ENCODE results near the gene MYBPC2. TPM values are rescaled to one million over a fixed set of nuclear protein-coding genes. Genes with fewer than 3 reads are reported as not detected.

Gene MYBPC2
- total RNA-seq, 2 experiments from 2014 or later: 0.08 TPM; not detected in 1

- CTCF ChIA-PET: no interaction called here
- H3K27me3 Mint-ChIP-seq: peaks cover 25% of the 10 kb centered on the region
- no peak overlapping the region for H3K4me3 ChIP-seq (ENCODE audit: low read length)
Measured at GRCh38 chr19:50453243-50453642, 20.6 kb downstream of the MYBPC2 start.

GRCh38 chr19:50455992-50456391 is 23.3 kb downstream of the MYBPC2 start:
- POLR2A ChIA-PET: no interaction called here
- CTCF ChIA-PET: no interaction called here
- Histone ChIP-seq H3K27ac (ENCODE audit: low read depth in 1 of 2, low read length in 2 of 2) (no peak overlapping the region), H3K9me3 (ENCODE audit: control insufficient read depth in 1 of 2, insufficient read depth in 1 of 2, low read length in 2 of 2) (no peaks in the 10 kb centered on the region), H3K27me3 (ENCODE audit: control insufficient read depth in 1 of 2, insufficient read depth in 2 of 2, low read length in 2 of 2) (peaks cover 7 to 19% of the 10 kb centered on the region in 2 experiments), H3K36me3 (ENCODE audit: insufficient read depth, low read length) (no peaks in the 10 kb centered on the region), H3K4me1 (ENCODE audit: insufficient read depth, low read length) (peaks cover under 1% of the 10 kb centered on the region), H3K4me3 (ENCODE audit: low read length) (no peak overlapping the region)
- H3K4me3 Mint-ChIP-seq: no peak overlapping the region
- H3K27me3 Mint-ChIP-seq: peaks cover 38% of the 10 kb centered on the region
- no peaks in the 10 kb centered on the region for H3K4me1 Mint-ChIP-seq (ENCODE audit: low read depth)
- no peaks in the 10 kb centered on the region for H3K9me3 Mint-ChIP-seq
- TF ChIP-seq CTCF (IDR thresholded peaks at IDR 0.05): no peak
- no peak for DNase-seq
- H3K36me3 Mint-ChIP-seq (ENCODE audit: low read depth): no peaks in the 10 kb centered on the region
- no peak overlapping the region for H3K27ac Mint-ChIP-seq
- no peak for ATAC-seq (ENCODE audit: poor library complexity)
- intact Hi-C loops (cut with DNase I, micrococcal nuclease): no loop called here

More at GRCh38 chr19:50453243-50453642, 20.6 kb downstream of the MYBPC2 start:
- TF ChIP-seq CTCF (IDR thresholded peaks at IDR 0.05): no peak
- no peaks in the 10 kb centered on the region for H3K4me1 Mint-ChIP-seq (ENCODE audit: low read depth)
- Histone ChIP-seq H3K9me3 (ENCODE audit: control insufficient read depth in 1 of 2, insufficient read depth in 1 of 2, low read length in 2 of 2) (peaks cover 0 to 2% of the 10 kb centered on the region in 2 experiments), H3K27ac (ENCODE audit: low read depth in 1 of 2, low read length in 2 of 2) (no peak overlapping the region), H3K4me1 (ENCODE audit: insufficient read depth, low read length) (no peaks in the 10 kb centered on the region), H3K36me3 (ENCODE audit: insufficient read depth, low read length) (no peaks in the 10 kb centered on the region), H3K27me3 (ENCODE audit: control insufficient read depth in 1 of 2, insufficient read depth in 2 of 2, low read length in 2 of 2) (peaks cover 3 to 7% of the 10 kb centered on the region in 2 experiments)
- intact Hi-C loops (cut with DNase I, micrococcal nuclease): no loop called here
- ATAC-seq (ENCODE audit: poor library complexity) (no peak), DNase-seq (no peak)
- H3K27ac Mint-ChIP-seq: no peak overlapping the region
- POLR2A ChIA-PET: no interaction called here
- no peak overlapping the region for H3K4me3 Mint-ChIP-seq
- no peaks in the 10 kb centered on the region for H3K9me3 Mint-ChIP-seq
- H3K36me3 Mint-ChIP-seq (ENCODE audit: low read depth): no peaks in the 10 kb centered on the region

DNA sequence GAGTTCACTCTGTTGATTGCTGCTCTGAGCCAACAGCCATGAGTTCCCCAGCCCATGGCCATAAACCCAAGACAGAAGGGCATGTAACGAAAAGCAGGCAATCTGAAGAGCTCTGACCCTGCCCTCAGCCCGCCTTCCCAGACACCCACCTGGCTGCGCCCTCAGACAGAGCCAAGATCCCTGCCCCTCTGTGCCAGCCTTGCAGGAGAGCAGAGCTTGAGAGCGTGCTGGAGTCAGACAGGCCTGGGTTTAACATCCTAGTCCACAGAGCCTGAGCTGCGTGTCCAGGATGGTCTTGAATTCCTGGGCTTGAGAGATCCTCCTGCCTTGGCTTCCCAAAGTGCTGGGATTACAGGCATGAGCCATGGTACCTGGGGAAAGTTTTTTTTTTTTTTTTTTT is 24.6 kb downstream of the MYBPC2 start:
- Histone ChIP-seq H3K36me3 (ENCODE audit: insufficient read depth, low read length) (no peaks in the 10 kb centered on the region), H3K4me1 (ENCODE audit: insufficient read depth, low read length) (peaks cover 5% of the 10 kb centered on the region), H3K27me3 (ENCODE audit: control insufficient read depth in 1 of 2, insufficient read depth in 2 of 2, low read length in 2 of 2) (peaks cover 7 to 19% of the 10 kb centered on the region in 2 experiments), H3K4me3 (ENCODE audit: low read length) (no peak overlapping the region), H3K27ac (ENCODE audit: low read depth in 1 of 2, low read length in 2 of 2) (no peak overlapping the region), H3K9me3 (ENCODE audit: control insufficient read depth in 1 of 2, insufficient read depth in 1 of 2, low read length in 2 of 2) (no peaks in the 10 kb centered on the region)
- ATAC-seq (ENCODE audit: poor library complexity) (no peak), DNase-seq (peak in 1 of 14 experiments; percentile 7)
- intact Hi-C loops (cut with DNase I, micrococcal nuclease): no loop called here
- Mint-ChIP-seq H3K4me1 (ENCODE audit: low read depth) (no peaks in the 10 kb centered on the region), H3K27me3 (peaks cover 44% of the 10 kb centered on the region), H3K4me3 (no peak overlapping the region), H3K9me3 (no peaks in the 10 kb centered on the region), H3K27ac (no peak overlapping the region), H3K36me3 (ENCODE audit: low read depth) (no peaks in the 10 kb centered on the region)
- POLR2A ChIA-PET: interaction anchor here (0.5 kb wide), 1 partner anchor 100 kb away, joined by 3 read pairs; no protein-coding TSS in a partner anchor
- CTCF ChIA-PET: no interaction called here
- TF ChIP-seq CTCF (IDR thresholded peaks at IDR 0.05): no peak
